ENCODE results near the gene EIF3K. TPM values are rescaled to one million over a fixed set of nuclear protein-coding genes. Genes with fewer than 3 reads are reported as not detected.

The EIF3K gene
- total RNA-seq, 4 donors from 2014 or later = 405 to 531 (median 443) TPM

GRCh38 chr19:38614289-38614688 lies 4.7 kb upstream of the EIF3K start:
- no peak for TF ChIP-seq CTCF (IDR thresholded peaks at IDR 0.05; ENCODE audit: low read depth)

GRCh38 chr19:38615007-38615581 lies 3.9 kb upstream of the EIF3K start:
- no peak for TF ChIP-seq CTCF (IDR thresholded peaks at IDR 0.05; ENCODE audit: low read depth)

DNA sequence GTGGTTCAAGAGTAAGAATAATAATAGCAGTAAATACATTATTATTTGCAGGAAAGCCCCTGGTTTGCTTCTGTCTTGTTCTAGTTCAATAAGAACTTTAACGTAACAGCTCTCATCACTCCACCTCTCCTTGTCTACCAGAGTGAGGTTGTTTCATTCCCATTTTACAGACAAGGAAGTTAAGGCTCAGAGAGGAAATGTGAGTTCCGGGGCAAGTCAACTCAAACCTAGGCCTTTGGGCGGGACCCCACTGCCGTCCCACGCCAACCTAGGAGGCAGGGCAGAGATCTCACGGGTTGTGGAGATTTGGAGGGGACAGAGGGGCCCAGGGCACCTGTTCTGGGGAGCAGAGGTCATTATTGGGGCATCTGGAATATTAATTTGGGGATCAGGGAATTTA lies 2.7 kb upstream of the EIF3K start:
- no peak for TF ChIP-seq CTCF (IDR thresholded peaks at IDR 0.05; ENCODE audit: low read depth)

GRCh38 chr19:38617283-38617763 lies 1.7 kb upstream of the EIF3K start:
- no peak for TF ChIP-seq CTCF (IDR thresholded peaks at IDR 0.05; ENCODE audit: low read depth)

- no peak for TF ChIP-seq CTCF (IDR thresholded peaks at IDR 0.05; ENCODE audit: low read depth)
These were observed 1.0 kb upstream of the EIF3K start, which contains the start of gene MAP4K1 for GRCh38 chr19:38617764-38618589. TSS of gene MAP4K1 (minus strand) at chr19:38617953. CDS start at chr19:38617895, 58 bp downstream.

DNA sequence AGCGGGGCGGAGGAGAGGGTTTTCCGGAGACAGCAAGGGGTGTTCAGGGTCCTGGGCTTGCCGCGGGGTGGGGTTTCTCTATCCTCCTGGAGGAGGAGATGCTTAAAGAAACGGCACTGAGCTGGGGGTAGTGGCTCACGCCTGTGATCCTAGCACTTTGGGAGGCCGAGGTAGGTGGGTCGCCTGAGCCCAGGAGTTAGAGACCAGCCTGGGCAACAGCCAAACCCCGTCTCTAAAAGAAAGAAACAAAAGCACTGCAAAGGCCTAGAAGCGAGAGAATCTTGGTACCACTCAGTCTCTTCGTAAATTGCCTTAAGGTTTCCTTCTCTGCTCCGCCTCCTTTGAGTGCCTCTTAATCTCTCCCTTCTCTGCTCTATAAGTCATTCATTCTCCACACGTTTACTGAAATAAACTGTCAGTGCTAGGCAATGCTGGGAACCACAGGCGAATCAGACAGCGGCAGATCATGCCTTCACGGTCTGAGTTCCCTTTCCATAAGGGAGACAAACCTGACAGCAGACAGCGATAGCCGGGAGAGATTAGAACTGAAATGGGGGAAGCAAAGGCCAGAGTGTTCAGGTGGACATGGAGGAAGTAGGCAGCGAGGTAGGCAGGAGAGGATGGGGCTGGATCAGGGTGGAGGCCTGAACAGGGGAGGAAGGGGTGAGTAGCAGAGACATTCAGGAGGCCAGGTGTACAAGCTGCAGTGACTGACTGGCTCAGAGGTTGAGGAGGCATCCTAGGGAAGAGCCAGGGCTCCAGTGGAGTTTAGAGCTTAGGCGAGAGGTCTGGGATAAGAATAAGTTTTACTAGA lies 580 bp downstream of the EIF3K start:
- no peak for TF ChIP-seq CTCF (IDR thresholded peaks at IDR 0.05; ENCODE audit: low read depth)

GRCh38 chr19:38624822-38625221 lies 5.8 kb downstream of the EIF3K start:
- no peak for TF ChIP-seq CTCF (IDR thresholded peaks at IDR 0.05; ENCODE audit: low read depth)

Measured in subcutaneous adipose tissue (tissue), 4 donors.